ENCODE results near the gene SDR42E2.
"Not testable (repeated sequence)": the region's sequence is repeated elsewhere in the genome, so short reads cannot be mapped to it uniquely, and the experiment has no call there.

The SDR42E2 gene

GRCh38 chr16:22213801-22214200, 51.5 kb downstream of the SDR42E2 start:
- DNase-seq (ENCODE audit: low read depth in 2 of 2), result no peak

- no peak for DNase-seq (ENCODE audit: low read depth in 2 of 2)
These were observed 52.1 kb downstream of the SDR42E2 start for GRCh38 chr16:22214402-22214801.

- no peak for DNase-seq (ENCODE audit: low read depth in 2 of 2)
These were observed 52.6 kb downstream of the SDR42E2 start for GRCh38 chr16:22214889-22215288.

GRCh38 chr16:22216191-22216831, 54.0 kb downstream of the SDR42E2 start:
- DNase-seq (ENCODE audit: low read depth in 2 of 2), result no peak

GRCh38 chr16:22216832-22217225, 54.5 kb downstream of the SDR42E2 start:
- DNase-seq (ENCODE audit: low read depth in 2 of 2), result not testable (repeated sequence)

GRCh38 chr16:22217890-22218730, 55.8 kb downstream of the SDR42E2 start:
- no peak for DNase-seq (ENCODE audit: low read depth in 2 of 2)

- no peak for DNase-seq (ENCODE audit: low read depth in 2 of 2)
These were observed 57.2 kb downstream of the SDR42E2 start for GRCh38 chr16:22219389-22220068.

- no peak for DNase-seq (ENCODE audit: low read depth in 2 of 2)
These were observed 57.7 kb downstream of the SDR42E2 start for GRCh38 chr16:22220069-22220440.

- DNase-seq (ENCODE audit: low read depth in 2 of 2), result no peak
These were observed 58.4 kb downstream of the SDR42E2 start for GRCh38 chr16:22220714-22221113.

- no peak for DNase-seq (ENCODE audit: low read depth in 2 of 2)
These were observed 59.7 kb downstream of the SDR42E2 start for GRCh38 chr16:22222006-22222405.

GRCh38 chr16:22222998-22223397, 60.7 kb downstream of the SDR42E2 start:
- no peak for DNase-seq (ENCODE audit: low read depth in 2 of 2)

GRCh38 chr16:22225060-22225459, 62.8 kb downstream of the SDR42E2 start:
- no peak for DNase-seq (ENCODE audit: low read depth in 2 of 2)

- no peak for DNase-seq (ENCODE audit: low read depth in 2 of 2)
These were observed 67.6 kb downstream of the SDR42E2 start for GRCh38 chr16:22229889-22230288.

GRCh38 chr16:22232277-22233036, 70.2 kb downstream of the SDR42E2 start:
- no peak for DNase-seq (ENCODE audit: low read depth in 2 of 2)

- DNase-seq (ENCODE audit: low read depth in 2 of 2), result no peak
These were observed 70.7 kb downstream of the SDR42E2 start for GRCh38 chr16:22233037-22233372.

GRCh38 chr16:22235839-22236745, 73.8 kb downstream of the SDR42E2 start:
- DNase-seq (ENCODE audit: low read depth in 2 of 2), result no peak

GRCh38 chr16:22239131-22239805, 77.0 kb downstream of the SDR42E2 start:
- no peak for DNase-seq (ENCODE audit: low read depth in 2 of 2)

GRCh38 chr16:22240023-22240710, 77.9 kb downstream of the SDR42E2 start:
- peak; percentile 41 to 51 for DNase-seq (ENCODE audit: low read depth in 2 of 2)

All from fibroblast of skin of left biceps (primary cell).